Upper lobe of left lung (tissue), 6 donors: ENCODE results near the gene EPB41L3. TPM values are rescaled to one million over a fixed set of nuclear protein-coding genes. Genes with fewer than 3 reads are reported as not detected.

Source experiments
- ATAC-seq, 2 donors: fragments of 200-7000 bp; cut with Tn5 transposase; one replicate each; pipeline ENCODE4 v1.9.1; 2022; ENCODE audit warnings: mild to moderate bottlenecking in 2 of 2, moderate library complexity in 2 of 2; ENCODE audit not compliant: low FRiP score in 2 of 2
- DNase-seq, 2 donors: peaks; one replicate each; pipeline ENCODE4 v3.0.0-alpha.2; 2019 to 2020
- H3K27ac ChIP-seq, 4 donors: fragments of 200-600 bp; sonication (generic); one replicate each; pipeline ENCODE4 v1.5.1; 2016 to 2019
- H3K27me3 ChIP-seq, 4 donors: fragments of 200-600 bp; sonication (generic); one replicate each; pipeline ENCODE4 v1.5.1; 2017 to 2019
- H3K36me3 ChIP-seq, 4 donors: fragments of 200-600 bp; sonication (generic); one replicate each; pipeline ENCODE4 v1.5.1; 2016 to 2019
- H3K4me1 ChIP-seq, 4 donors: fragments of 200-600 bp; sonication (generic); one replicate each; pipeline ENCODE4 v1.5.1; 2018 to 2019
- H3K4me3 ChIP-seq, 4 donors: fragments of 200-600 bp; sonication (generic); one replicate each; pipeline ENCODE4 v1.5.1; 2017 to 2019; ENCODE audit warnings: mild to moderate bottlenecking in 2 of 4, moderate library complexity in 1 of 4
- H3K9me3 ChIP-seq, 4 donors: fragments of 200-600 bp; sonication (generic); one replicate each; pipeline ENCODE4 v1.5.1; 2018 to 2019
- EP300 ChIP-seq, 4 donors: sonication (generic); formaldehyde crosslinking; IDR thresholded peaks; one replicate each; pipeline ENCODE4 v1.5.1; 2017; ENCODE audit warnings: antibody characterized with exemption in 4 of 4, control low read depth in 2 of 4
- POLR2A ChIP-seq, 4 donors: fragments of 450-650 bp; IDR thresholded peaks; one replicate each; pipeline ENCODE4 v1.5.1; 2016 to 2017; ENCODE audit warnings: antibody characterized with exemption in 4 of 4, mild to moderate bottlenecking in 2 of 4
- POLR2AphosphoS5 ChIP-seq, 2 donors: sonication (generic); formaldehyde crosslinking; IDR thresholded peaks; one replicate each; pipeline ENCODE4 v1.5.1; 2017; ENCODE audit warnings: antibody characterized with exemption in 2 of 2
- WGBS, 2 donors: methylation state at CpG; one replicate each; pipeline ENCODE4 v1.1.5; 2017 to 2018; 5-methylcytosine and 5-hydroxymethylcytosine counted together
- total RNA-seq, 6 donors: library from RNA; depleted of rRNA in 4 of 6; stranded (reverse); fragments of >200 nt in 4 of 6; gene quantifications; one replicate each; pipeline versions ENCODE4 v1.1.0 to v1.2.1, GENCODE V29; 2016 to 2021
- TF ChIP-seq, protein P1 (sequence below), 6 experiments: fragments of 450-650 bp in 4 of 6; fragments of 200-600 bp in 2 of 6; sonication (generic) in 2 of 6; IDR thresholded peaks; one replicate each; pipeline ENCODE4 v1.5.1; 2016 to 2019; ENCODE audit warnings: antibody characterized with exemption in 6 of 6
- donor health status: DM: no; HTN: no; CAD: no; lungs with moderate emphysema.
- donor health status: DM: no; HTN: yes; CAD: no; lungs with severe emphysema.

EPB41L3 gene
- total RNA-seq, 6 donors from 2014 or later = 56.4 to 268 (median 85.7) TPM

DNA sequence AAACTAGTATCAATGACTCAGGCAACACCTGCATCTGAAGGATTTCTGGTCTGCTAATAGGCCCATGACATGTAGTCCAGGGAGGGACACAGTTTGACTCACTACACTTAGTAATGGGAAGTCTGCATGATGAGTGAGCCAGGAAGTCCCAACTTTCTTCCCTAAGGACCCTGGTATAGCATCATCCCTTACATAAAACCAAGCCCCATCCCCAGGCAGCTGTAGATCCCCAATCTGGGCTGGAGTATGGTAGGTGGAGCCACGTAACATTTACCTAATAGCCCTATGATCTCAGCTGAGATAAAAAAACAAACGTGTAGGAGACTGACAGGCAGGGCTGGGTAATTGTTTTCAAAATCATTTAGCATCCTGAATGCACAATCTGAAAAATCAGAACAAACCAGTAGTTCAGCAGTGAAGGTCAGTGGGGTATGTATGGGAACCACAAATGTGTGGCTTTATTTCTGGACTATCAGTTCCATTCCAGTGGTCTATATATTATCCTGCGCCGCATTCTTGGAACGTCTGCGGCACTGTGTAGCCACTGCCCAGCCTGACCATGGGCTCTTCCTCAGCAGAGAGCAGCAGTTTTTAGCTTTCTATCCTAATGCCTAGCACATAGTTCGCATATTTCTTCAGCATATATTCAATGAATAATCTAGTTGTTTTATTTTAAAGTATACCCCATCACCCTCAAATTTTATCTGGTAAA, 33.5 kb downstream of the EPB41L3 start:
- no peaks in the 10 kb centered on the region for H3K9me3 ChIP-seq
- H3K4me3 ChIP-seq = no peak overlapping the region
- peaks cover 0 to 7% (median 2%) of the 10 kb centered on the region in 4 donors for H3K4me1 ChIP-seq
- no peaks in the 10 kb centered on the region for H3K36me3 ChIP-seq
- WGBS, 2 donors = 79 to 80% methylated on average over 7 of the region's 7 CpGs
- peak in 1 of 2 donors; percentile 89 for ATAC-seq
- DNase-seq = no peak
- H3K27ac ChIP-seq = no peak overlapping the region
- no peaks in the 10 kb centered on the region for H3K27me3 ChIP-seq
- TF ChIP-seq EP300 (IDR thresholded peaks at IDR 0.05) (no peak), POLR2AphosphoS5 (IDR thresholded peaks at IDR 0.05) (no peak), POLR2A (IDR thresholded peaks at IDR 0.05) (no peak)
- TF ChIP-seq, protein P1, sequence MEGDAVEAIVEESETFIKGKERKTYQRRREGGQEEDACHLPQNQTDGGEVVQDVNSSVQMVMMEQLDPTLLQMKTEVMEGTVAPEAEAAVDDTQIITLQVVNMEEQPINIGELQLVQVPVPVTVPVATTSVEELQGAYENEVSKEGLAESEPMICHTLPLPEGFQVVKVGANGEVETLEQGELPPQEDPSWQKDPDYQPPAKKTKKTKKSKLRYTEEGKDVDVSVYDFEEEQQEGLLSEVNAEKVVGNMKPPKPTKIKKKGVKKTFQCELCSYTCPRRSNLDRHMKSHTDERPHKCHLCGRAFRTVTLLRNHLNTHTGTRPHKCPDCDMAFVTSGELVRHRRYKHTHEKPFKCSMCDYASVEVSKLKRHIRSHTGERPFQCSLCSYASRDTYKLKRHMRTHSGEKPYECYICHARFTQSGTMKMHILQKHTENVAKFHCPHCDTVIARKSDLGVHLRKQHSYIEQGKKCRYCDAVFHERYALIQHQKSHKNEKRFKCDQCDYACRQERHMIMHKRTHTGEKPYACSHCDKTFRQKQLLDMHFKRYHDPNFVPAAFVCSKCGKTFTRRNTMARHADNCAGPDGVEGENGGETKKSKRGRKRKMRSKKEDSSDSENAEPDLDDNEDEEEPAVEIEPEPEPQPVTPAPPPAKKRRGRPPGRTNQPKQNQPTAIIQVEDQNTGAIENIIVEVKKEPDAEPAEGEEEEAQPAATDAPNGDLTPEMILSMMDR (IDR thresholded peaks at IDR 0.05) = no peak

DNA sequence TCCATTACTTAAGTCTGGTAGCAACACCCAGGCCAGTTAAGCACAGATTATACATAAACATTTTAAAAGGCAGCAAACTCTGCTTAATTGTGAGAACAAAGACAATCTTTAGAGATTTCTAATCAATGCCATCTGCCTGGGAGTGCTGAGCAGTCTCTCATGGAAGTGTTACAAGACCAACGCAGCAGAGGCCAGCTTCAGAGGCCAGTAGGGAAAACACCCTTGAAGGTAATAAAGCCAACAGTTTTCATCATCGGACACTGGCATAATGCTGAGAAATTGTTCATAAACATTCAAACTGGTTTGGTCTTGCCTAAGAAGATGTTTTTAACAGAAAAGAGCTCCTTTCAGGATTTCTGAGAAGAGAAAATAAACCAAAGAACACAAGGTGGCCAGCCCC, 35.0 kb downstream of the EPB41L3 start:
- DNase-seq (no peak), ATAC-seq (peak in 1 of 2 donors; percentile 22)
- 81 to 90% methylated on average over 2 of the region's 2 CpGs for WGBS, 2 donors
- Histone ChIP-seq H3K36me3 (no peaks in the 10 kb centered on the region), H3K27ac (no peak overlapping the region), H3K9me3 (no peaks in the 10 kb centered on the region), H3K4me1 (peaks cover 0 to 5% (median 0%) of the 10 kb centered on the region in 4 donors), H3K27me3 (no peaks in the 10 kb centered on the region), H3K4me3 (no peak overlapping the region)
- TF ChIP-seq EP300 (IDR thresholded peaks at IDR 0.05) (no peak), POLR2A (IDR thresholded peaks at IDR 0.05) (no peak), POLR2AphosphoS5 (IDR thresholded peaks at IDR 0.05) (no peak)
- TF ChIP-seq, protein P1 (IDR thresholded peaks at IDR 0.05) = no peak

DNA sequence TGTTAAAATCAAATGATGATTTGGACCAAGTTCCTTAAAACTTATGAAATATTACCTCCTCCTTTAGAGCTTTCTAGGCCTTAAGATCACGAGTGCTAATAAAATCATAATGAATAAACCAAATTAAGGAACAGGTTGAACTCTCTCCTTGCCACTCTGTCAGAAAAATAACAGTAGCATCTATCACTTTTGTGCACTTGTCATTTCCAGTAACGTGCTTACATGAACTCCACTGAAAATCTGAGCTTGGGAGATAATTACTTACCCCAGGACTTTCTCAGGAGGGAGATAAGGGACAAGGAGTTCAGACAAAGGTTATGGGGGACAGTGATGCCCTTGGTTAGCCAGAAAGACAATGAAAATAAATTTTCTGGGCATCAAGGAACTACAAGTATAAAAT, 36.0 kb downstream of the EPB41L3 start:
- Histone ChIP-seq H3K4me1 (no peaks in the 10 kb centered on the region), H3K27ac (no peak overlapping the region), H3K4me3 (no peak overlapping the region), H3K36me3 (no peaks in the 10 kb centered on the region), H3K27me3 (no peaks in the 10 kb centered on the region), H3K9me3 (no peaks in the 10 kb centered on the region)
- WGBS, 2 donors = 52 to 58% methylated on average over 2 of the region's 2 CpGs
- ATAC-seq = no peak
- DNase-seq = no peak
- TF ChIP-seq POLR2AphosphoS5 (IDR thresholded peaks at IDR 0.05) = no peak
- TF ChIP-seq, protein P1 (IDR thresholded peaks at IDR 0.05) = no peak
- TF ChIP-seq EP300 (IDR thresholded peaks at IDR 0.05) = no peak
- no peak for TF ChIP-seq POLR2A (IDR thresholded peaks at IDR 0.05)

DNA sequence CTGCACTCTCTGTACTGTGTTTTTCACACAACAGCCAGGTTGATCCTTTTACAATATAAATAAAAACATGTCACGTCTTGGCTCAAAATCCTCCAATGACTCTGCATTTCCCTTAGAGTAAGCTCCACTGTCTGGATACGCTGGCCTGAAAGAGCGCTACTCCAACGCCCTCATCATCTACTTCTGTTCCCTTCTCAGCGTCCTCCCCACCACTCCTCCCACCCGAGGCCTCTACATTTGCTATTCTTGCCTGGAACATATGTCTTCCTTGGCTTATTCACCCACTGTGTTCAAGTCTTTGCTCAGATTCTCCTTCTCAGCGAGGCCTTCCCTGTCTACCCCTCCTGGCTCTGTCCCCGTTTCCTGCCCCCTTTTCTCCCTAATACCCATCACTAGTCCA, 37.6 kb downstream of the EPB41L3 start:
- Histone ChIP-seq H3K4me3 (no peak overlapping the region), H3K4me1 (no peaks in the 10 kb centered on the region), H3K27ac (no peak overlapping the region), H3K36me3 (no peaks in the 10 kb centered on the region), H3K27me3 (no peaks in the 10 kb centered on the region), H3K9me3 (no peaks in the 10 kb centered on the region)
- 91 to 94% methylated on average over 8 of the region's 8 CpGs for WGBS, 2 donors
- no peak for ATAC-seq
- no peak for TF ChIP-seq POLR2AphosphoS5 (IDR thresholded peaks at IDR 0.05)
- TF ChIP-seq, protein P1 (IDR thresholded peaks at IDR 0.05) = no peak
- TF ChIP-seq EP300 (IDR thresholded peaks at IDR 0.05) = no peak
- TF ChIP-seq POLR2A (IDR thresholded peaks at IDR 0.05) = no peak
- DNase-seq = no peak

DNA sequence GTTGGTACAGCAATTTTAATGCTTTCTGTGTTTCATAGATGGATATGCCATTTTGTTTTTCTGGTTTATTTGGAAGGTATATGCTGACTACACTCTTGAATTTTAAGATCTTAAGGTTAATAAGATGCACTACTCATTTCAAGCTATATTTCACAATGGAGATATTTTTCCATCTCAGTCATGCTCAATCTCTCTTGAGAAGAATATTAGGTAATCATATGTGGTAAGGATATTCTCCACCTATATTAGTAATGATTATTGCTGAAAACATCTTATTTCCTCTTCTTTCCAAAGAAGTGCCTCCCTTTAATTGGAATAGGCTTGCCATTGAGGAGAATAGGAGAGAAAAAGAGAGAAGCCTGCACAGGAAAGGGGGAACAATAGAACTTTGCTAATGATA, 40.1 kb downstream of the EPB41L3 start:
- no peak overlapping the region for H3K27ac ChIP-seq
- no peaks in the 10 kb centered on the region for H3K9me3 ChIP-seq
- ATAC-seq = peak in 1 of 2 donors; percentile 56
- no peaks in the 10 kb centered on the region for H3K4me1 ChIP-seq
- no peak for TF ChIP-seq POLR2AphosphoS5 (IDR thresholded peaks at IDR 0.05)
- TF ChIP-seq, protein P1 (IDR thresholded peaks at IDR 0.05) = no peak
- H3K27me3 ChIP-seq = no peaks in the 10 kb centered on the region
- no peak for DNase-seq
- no peak overlapping the region for H3K4me3 ChIP-seq
- no peaks in the 10 kb centered on the region for H3K36me3 ChIP-seq
